Bronchial epithelial cell (primary cell): ENCODE measurements around the gene COA8. TPM values are rescaled to one million over a fixed set of nuclear protein-coding genes. Genes with fewer than 3 reads are reported as not detected.

Experiments
- DNase-seq: peaks from one replicate; pipeline ENCODE4 v3.0.0-alpha.2; 2010; ENCODE audit warnings: low read depth
- FAIRE-seq: peaks from 2 replicates; lab custom pipeline; 2011; peaks lifted over from hg19 to GRCh38; lab: Jason Lieb, UNC
- H3K27me3 ChIP-seq: 2 replicates; pipeline ENCODE4 v1.5.1; 2011; ENCODE audit warnings: low read length; ENCODE audit not compliant: control insufficient read depth, insufficient read depth
- H3K36me3 ChIP-seq: 2 replicates; pipeline ENCODE4 v1.5.1; 2011; ENCODE audit warnings: low read length; ENCODE audit not compliant: control insufficient read depth, insufficient read depth
- H3K4me3 ChIP-seq: 2 replicates; pipeline ENCODE4 v1.5.1; 2011; ENCODE audit warnings: mild to moderate bottlenecking, low read depth, low read length, control low read depth
- CTCF ChIP-seq: IDR thresholded peaks from 2 replicates; pipeline ENCODE4 v1.5.1; 2011; ENCODE audit warnings: mild to moderate bottlenecking, moderate library complexity, low read length, control low read depth, inconsistent platforms; ENCODE audit not compliant: insufficient read depth, severe bottlenecking
- total RNA-seq: library from RNA; depleted of rRNA; stranded (reverse); fragments of >200 nt; gene quantifications from 2 replicates; pipeline ENCODE4 v1.2.1, GENCODE V29; 2014

Gene COA8
- 17.4 and 23.9 TPM in 2 replicates for total RNA-seq

- Histone ChIP-seq H3K36me3 (peaks cover 8% of the 10 kb centered on the region), H3K27me3 (no peaks in the 10 kb centered on the region), H3K4me3 (peak within 1 kb of the TSS; percentile 92)
- no peak for FAIRE-seq
- DNase-seq: peak; percentile 60
- no peak for TF ChIP-seq CTCF
Measured at GRCh38 chr14:103562429-103563225, at the start of gene COA8, which contains the start of gene BAG5. Gene COA8 (plus strand): TSS chr14:103562960. CDS start chr14:103563002, 42 bp downstream. Gene BAG5 (minus strand): TSS chr14:103562657. CDS start chr14:103561164, 1,493 bp downstream.

GRCh38 chr14:103514596-103515421 is 48.0 kb upstream of the COA8 start:
- FAIRE-seq: no peak
- Histone ChIP-seq H3K36me3 (peaks cover 2% of the 10 kb centered on the region), H3K27me3 (no peaks in the 10 kb centered on the region), H3K4me3 (no peak overlapping the region)
- no peak for DNase-seq
- no peak for TF ChIP-seq CTCF

GRCh38 chr14:103516426-103517173 is 46.2 kb upstream of the COA8 start:
- DNase-seq (no peak), FAIRE-seq (no peak)
- Histone ChIP-seq H3K27me3 (no peaks in the 10 kb centered on the region), H3K4me3 (no peak overlapping the region), H3K36me3 (no peaks in the 10 kb centered on the region)
- no peak for TF ChIP-seq CTCF

- peaks cover 1% of the 10 kb centered on the region for H3K27me3 ChIP-seq
- no peak overlapping the region for H3K4me3 ChIP-seq
- FAIRE-seq: no peak
- no peak for DNase-seq
- no peaks in the 10 kb centered on the region for H3K36me3 ChIP-seq
- TF ChIP-seq CTCF: no peak
Measured at GRCh38 chr14:103517174-103517566, 45.6 kb upstream of the COA8 start.

GRCh38 chr14:103517721-103518421 is 44.9 kb upstream of the COA8 start:
- no peak for TF ChIP-seq CTCF
- Histone ChIP-seq H3K36me3 (no peaks in the 10 kb centered on the region), H3K4me3 (no peak overlapping the region), H3K27me3 (peaks cover 3% of the 10 kb centered on the region)
- DNase-seq (no peak), FAIRE-seq (no peak)
